Measurements from ENCODE around the gene TPSAB1. TPM values are rescaled to one million over a fixed set of nuclear protein-coding genes. Genes with fewer than 3 reads are reported as not detected.
A peak's percentile ranks its signal among the peaks of the same experiment; 100 is the strongest.

Gene TPSAB1
- total RNA-seq, 2 donors from 2014 or later = 30.4 to 62.1 TPM

DNA sequence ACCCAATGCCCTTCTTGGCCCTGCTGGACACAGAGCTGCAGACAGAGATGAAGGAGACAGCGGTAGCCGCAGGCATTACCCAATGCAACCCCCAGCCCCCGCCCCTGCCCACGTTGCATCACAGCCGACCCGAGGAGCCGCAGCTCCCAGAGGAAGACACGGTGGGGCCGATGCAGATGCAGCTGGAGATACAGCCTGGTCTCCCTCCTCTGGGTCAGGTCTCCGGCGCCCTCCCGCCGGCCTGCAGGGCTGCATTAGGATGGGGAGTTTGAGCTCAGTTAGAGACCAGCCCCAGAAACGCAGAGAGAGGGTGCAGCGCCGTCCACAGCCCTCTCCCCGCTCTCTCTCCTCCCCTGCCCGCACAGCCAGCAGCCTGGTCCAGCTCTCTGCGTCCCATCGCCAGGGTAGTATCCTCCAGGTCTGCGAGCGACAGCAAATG lies 49.6 kb downstream of the TPSAB1 start:
- no peak overlapping the region for H3K27ac ChIP-seq
- peaks cover 3% of the 10 kb centered on the region for H3K4me1 ChIP-seq
- no peak for DNase-seq
- H3K36me3 ChIP-seq = no peaks in the 10 kb centered on the region
- intact Hi-C loops (cut with DNase I) = no loop called here
- no peak for TF ChIP-seq CTCF (IDR thresholded peaks at IDR 0.05)
- H3K27me3 ChIP-seq = peaks cover 21% of the 10 kb centered on the region
- H3K9me3 ChIP-seq = no peaks in the 10 kb centered on the region
- no peak overlapping the region for H3K9ac ChIP-seq (ENCODE audit: low read depth in 2 of 2, low read length in 2 of 2)
- H3K4me3 ChIP-seq = no peak overlapping the region

DNA sequence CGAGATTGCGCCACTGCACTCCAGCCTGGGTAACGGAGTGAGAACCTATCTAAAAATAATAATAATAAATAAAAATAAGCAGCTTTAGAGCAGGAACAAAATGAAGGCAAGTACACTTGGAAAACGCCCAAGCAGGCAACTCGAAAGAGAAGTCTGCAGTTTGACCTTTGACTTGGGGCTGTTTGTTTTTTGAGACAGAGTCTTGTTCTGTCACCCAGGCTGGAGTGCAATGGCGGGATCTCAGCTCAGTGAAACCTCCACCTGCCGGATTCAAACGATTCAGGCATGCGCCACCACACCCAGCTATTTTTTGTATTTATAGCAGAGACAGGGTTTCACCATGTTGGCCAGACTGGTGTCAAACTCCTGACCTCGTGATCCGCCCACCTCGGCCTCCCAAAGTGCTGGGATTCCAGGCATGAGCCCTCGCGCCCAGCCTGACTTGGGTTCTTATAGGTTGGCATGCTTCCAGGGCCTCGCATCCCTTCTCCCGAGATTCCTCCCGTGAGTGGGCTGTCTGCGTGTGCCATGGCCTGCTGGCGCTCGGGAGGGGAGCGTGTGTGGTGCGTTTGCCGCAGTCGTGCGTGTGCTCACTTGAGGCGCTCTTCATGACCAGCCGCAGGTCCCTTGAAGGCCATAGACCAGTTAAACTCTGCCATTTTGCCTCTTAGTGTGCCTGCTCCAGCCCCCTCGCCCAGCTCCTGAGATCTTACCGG lies 50.5 kb downstream of the TPSAB1 start:
- Histone ChIP-seq H3K36me3 (no peaks in the 10 kb centered on the region), H3K27me3 (peaks cover 21% of the 10 kb centered on the region), H3K9ac (ENCODE audit: low read depth in 2 of 2, low read length in 2 of 2) (no peak overlapping the region), H3K27ac (no peak overlapping the region), H3K4me3 (no peak overlapping the region), H3K9me3 (no peaks in the 10 kb centered on the region), H3K4me1 (peaks cover 3% of the 10 kb centered on the region)
- peak; percentile 38 for DNase-seq
- intact Hi-C loops (cut with DNase I) = no loop called here
- TF ChIP-seq CTCF (IDR thresholded peaks at IDR 0.05) = no peak

DNA sequence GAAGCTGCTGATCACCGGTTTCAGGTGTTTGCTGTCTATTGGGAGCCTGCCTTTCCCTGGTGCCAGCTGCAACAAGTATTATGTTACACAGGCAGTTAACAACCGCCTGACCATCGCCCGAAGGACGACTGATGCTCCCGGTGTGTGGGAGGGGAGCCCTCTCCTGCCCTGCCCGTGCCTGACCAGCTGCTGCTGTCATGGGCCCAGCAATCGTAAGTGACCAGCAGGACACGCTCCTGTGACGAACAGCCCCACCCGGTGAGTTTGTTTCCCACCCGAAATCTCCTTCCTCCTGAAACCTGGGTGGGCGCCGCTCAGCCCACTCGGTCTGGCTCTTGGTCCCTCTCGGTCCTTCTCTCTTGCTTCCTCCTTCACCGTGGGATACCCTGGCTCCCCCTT lies 51.1 kb downstream of the TPSAB1 start:
- no peak for DNase-seq
- Histone ChIP-seq H3K36me3 (no peaks in the 10 kb centered on the region), H3K9me3 (no peaks in the 10 kb centered on the region), H3K27me3 (peaks cover 21% of the 10 kb centered on the region), H3K4me1 (peaks cover 3% of the 10 kb centered on the region), H3K9ac (ENCODE audit: low read depth in 2 of 2, low read length in 2 of 2) (no peak overlapping the region), H3K27ac (no peak overlapping the region), H3K4me3 (no peak overlapping the region)
- intact Hi-C loops (cut with DNase I) = no loop called here
- no peak for TF ChIP-seq CTCF (IDR thresholded peaks at IDR 0.05)

Other genes with a start within 250 kb of the TPSAB1 start
- under 1 TPM; 0.24 to 0.37 TPM for gene SSTR5, start 168.0 kb upstream of the TPSAB1 start, total RNA-seq
- not detected for gene C1QTNF8, start 144.5 kb upstream of the TPSAB1 start, total RNA-seq
- gene CACNA1H, start 87.6 kb upstream of the TPSAB1 start, total RNA-seq = 10 to 100 TPM in 1 of 2 donors, 1 to 10 TPM in 1; 2.1 to 14.6 TPM
- gene TPSG1, start 15.4 kb upstream of the TPSAB1 start, total RNA-seq = 10 to 100 TPM; 32.6 to 34.3 TPM
- 10 to 100 TPM; 39.1 to 92.9 TPM for gene TPSB2, start 10.5 kb upstream of the TPSAB1 start, total RNA-seq
- gene TPSD1, start 15.4 kb downstream of the TPSAB1 start, total RNA-seq = under 1 TPM; 0.19 to 0.64 TPM
- gene UBE2I, start 68.9 kb downstream of the TPSAB1 start, total RNA-seq = 100 to 1,000 TPM; 101 to 143 TPM
- 1 to 10 TPM; 5.5 to 9.8 TPM for gene BAIAP3, start 92.9 kb downstream of the TPSAB1 start, total RNA-seq
- 10 to 100 TPM; 39.6 to 74.4 TPM for gene TSR3, start 111.2 kb downstream of the TPSAB1 start, total RNA-seq
- gene GNPTG, start 111.2 kb downstream of the TPSAB1 start, total RNA-seq = 10 to 100 TPM; 48.2 to 59.1 TPM
- gene UNKL, start 174.0 kb downstream of the TPSAB1 start, total RNA-seq = 10 to 100 TPM; 11.1 to 11.8 TPM
- 10 to 100 TPM; 14.0 to 21.6 TPM for gene UQCC4, start 180.0 kb downstream of the TPSAB1 start, total RNA-seq
- under 1 TPM; 0.27 TPM for gene PERCC1, start 190.4 kb downstream of the TPSAB1 start, total RNA-seq
- 1 to 10 TPM in 1 of 2 donors, under 1 TPM in 1; 0.56 to 1.6 TPM for gene CCDC154, start 203.9 kb downstream of the TPSAB1 start, total RNA-seq
- 10 to 100 TPM; 42.4 to 61.5 TPM for gene CLCN7, start 234.3 kb downstream of the TPSAB1 start, total RNA-seq
- not detected for gene PTX4, start 248.2 kb downstream of the TPSAB1 start, total RNA-seq

Measured in colonic mucosa (tissue), 4 donors.